H1 (cell line): ENCODE measurements around the gene PRR29. TPM values are rescaled to one million over a fixed set of nuclear protein-coding genes. Genes with fewer than 3 reads are reported as not detected.

Experiments used
- MAFK ChIP-seq: IDR thresholded peaks from 2 replicates; pipeline ENCODE4 v1.6.1; 2012; ENCODE audit warnings: low read depth, mild to moderate bottlenecking, improper control_type of control experiment, low read length
- SIN3A ChIP-seq, 2 experiments: IDR thresholded peaks in 1 of 2; conservative IDR thresholded peaks in 1 of 2; 2 replicates each; pipeline ENCODE4 v1.6.1; 2011 to 2012; ENCODE audit warnings: low read length in 2 of 2, improper control_type of control experiment in 1 of 2, low read depth in 1 of 2, mild to moderate bottlenecking in 1 of 2
- SP4 ChIP-seq: IDR thresholded peaks from 2 replicates; pipeline ENCODE4 v1.6.1; 2012; ENCODE audit warnings: low read length, inconsistent platforms
- polyA plus RNA-seq, 7 experiments: library from polyadenylated mRNA; depleted of rRNA in 3 of 7; stranded (reverse) in 5 of 7; unstranded in 2 of 7; fragments of >200 nt in 5 of 7; fragments of 200-250 nt in 2 of 7; gene quantifications; 1 replicate in 5 of 7; 2 replicates in 1 of 7; 4 replicates in 1 of 7; pipeline versions ENCODE4 v1.2.1 to v1.2.3, GENCODE V29; 2011 to 2013; ENCODE audit warnings: missing spikeins in 2 of 7, mixed read lengths in 2 of 7
- total RNA-seq: library from RNA; stranded (reverse); fragmentation: NEBNext Ultra II Directional; extraction: Animal tissue kit (Norgen Biotek cat#: 25700); gene quantifications from 2 replicates; pipeline ENCODE4 v1.2.1, GENCODE V29; 2021

The PRR29 gene
- total and polyA plus RNA-seq, 2 of the 8 experiments (the other 6 are each of a cell fraction or from before 2014, with no cell fraction given): 0.67 to 0.83 TPM

DNA sequence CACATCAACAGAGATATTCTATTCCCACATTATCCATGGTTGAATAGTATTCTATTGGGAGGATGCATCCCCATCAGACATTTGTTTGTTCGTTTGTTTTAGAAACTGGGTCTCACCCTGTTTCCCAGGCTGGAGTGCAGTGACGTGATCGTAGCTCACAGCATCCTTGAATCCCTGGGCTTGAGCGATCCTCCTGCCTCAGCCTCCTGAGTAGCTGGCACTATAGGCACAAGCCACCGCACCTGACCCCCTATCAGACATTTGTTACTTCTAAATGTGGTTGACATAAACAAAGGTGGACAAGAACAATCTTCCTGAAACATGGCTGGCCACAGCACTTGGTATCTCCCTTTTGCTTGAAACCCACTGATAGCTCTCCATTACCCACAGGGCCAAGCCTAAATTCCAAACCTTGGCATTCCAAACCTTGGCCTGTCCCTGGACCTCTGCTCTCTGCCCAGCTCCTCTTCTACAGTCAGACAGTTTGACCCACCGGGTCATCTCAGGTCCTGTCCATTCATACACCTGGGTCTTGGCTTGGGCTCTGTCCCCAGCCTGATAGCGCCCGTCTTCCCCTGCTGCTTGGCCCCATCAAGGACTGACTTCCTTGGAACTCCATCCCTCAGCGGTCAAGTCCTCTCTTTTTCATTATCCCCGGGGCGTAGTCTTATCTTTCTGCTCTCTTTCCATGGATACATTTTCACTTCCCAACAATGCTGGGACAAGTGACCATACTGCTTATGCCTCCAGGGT is 1.5 kb upstream of the PRR29 start (continued):
- TF ChIP-seq SIN3A (conservative IDR thresholded peaks at IDR 0.05 in 1 of 2, IDR thresholded peaks at IDR 0.05 in 1 of 2; ENCODE audit: low read depth in 1 of 2, low read length in 2 of 2): no peak
- no peak for TF ChIP-seq MAFK
- no peak for TF ChIP-seq SP4
